Activated T-cell treated with anti-CD3 and anti-CD28 coated beads, Interleukin-2, amount 50 U/mL, for 24 hours (primary cell): Measurements from ENCODE around the gene FAM20C.
"Not testable (repeated sequence)": the region's sequence is repeated elsewhere in the genome, so short reads cannot be mapped to it uniquely, and the experiment has no call there.

Source experiments
- DNase-seq: peaks from one replicate; pipeline ENCODE4 v3.0.0-alpha.2; 2020
- H3K27ac Mint-ChIP-seq: 2 replicates; pipeline ENCODE4 v1.8.0; 2020; ENCODE audit warnings: mild to moderate bottlenecking, mixed read lengths
- H3K27me3 Mint-ChIP-seq: 2 replicates; pipeline ENCODE4 v1.8.0; 2020; ENCODE audit warnings: mixed read lengths
- H3K36me3 Mint-ChIP-seq: 2 replicates; pipeline ENCODE4 v1.8.0; 2020; ENCODE audit warnings: low read depth, mixed read lengths
- H3K4me1 Mint-ChIP-seq: 2 replicates; pipeline ENCODE4 v1.8.0; 2020; ENCODE audit warnings: low read depth, mixed read lengths
- H3K4me3 Mint-ChIP-seq: 2 replicates; pipeline ENCODE4 v1.8.0; 2020; ENCODE audit warnings: mild to moderate bottlenecking, moderate library complexity, mixed read lengths
- H3K9me3 Mint-ChIP-seq: 2 replicates; pipeline ENCODE4 v1.8.0; 2020; ENCODE audit warnings: mixed read lengths

The FAM20C gene

GRCh38 chr7:176786-177459, 15.4 kb upstream of the FAM20C start:
- DNase-seq: no peak
- Mint-ChIP-seq H3K9me3 (no peaks in the 10 kb centered on the region), H3K4me1 (no peaks in the 10 kb centered on the region), H3K4me3 (no peak overlapping the region), H3K27ac (no peak overlapping the region), H3K36me3 (no peaks in the 10 kb centered on the region), H3K27me3 (no peaks in the 10 kb centered on the region)

- H3K4me1 Mint-ChIP-seq: no peaks in the 10 kb centered on the region
These were observed 13.9 kb upstream of the FAM20C start for GRCh38 chr7:178444-178843.

GRCh38 chr7:179209-179681, 13.1 kb upstream of the FAM20C start:
- H3K27ac Mint-ChIP-seq: no peak overlapping the region
- no peaks in the 10 kb centered on the region for H3K9me3 Mint-ChIP-seq
- no peaks in the 10 kb centered on the region for H3K4me1 Mint-ChIP-seq
- no peaks in the 10 kb centered on the region for H3K27me3 Mint-ChIP-seq
- no peak overlapping the region for H3K4me3 Mint-ChIP-seq
- DNase-seq: no peak
- H3K36me3 Mint-ChIP-seq: no peaks in the 10 kb centered on the region

More at GRCh38 chr7:178444-178843, 13.9 kb upstream of the FAM20C start:
- no peak for DNase-seq
- Mint-ChIP-seq H3K36me3 (no peaks in the 10 kb centered on the region), H3K4me3 (no peak overlapping the region), H3K9me3 (no peaks in the 10 kb centered on the region), H3K27me3 (no peaks in the 10 kb centered on the region), H3K27ac (no peak overlapping the region)

GRCh38 chr7:179948-180694, 12.2 kb upstream of the FAM20C start:
- H3K4me3 Mint-ChIP-seq: no peak overlapping the region
- H3K9me3 Mint-ChIP-seq: no peaks in the 10 kb centered on the region
- H3K27me3 Mint-ChIP-seq: no peaks in the 10 kb centered on the region
- H3K36me3 Mint-ChIP-seq: no peaks in the 10 kb centered on the region
- H3K4me1 Mint-ChIP-seq: no peaks in the 10 kb centered on the region
- no peak for DNase-seq
- H3K27ac Mint-ChIP-seq: no peak overlapping the region

- Mint-ChIP-seq H3K27me3 (no peaks in the 10 kb centered on the region), H3K36me3 (no peaks in the 10 kb centered on the region), H3K9me3 (no peaks in the 10 kb centered on the region), H3K4me3 (no peak overlapping the region), H3K27ac (no peak overlapping the region), H3K4me1 (no peaks in the 10 kb centered on the region)
- no peak for DNase-seq
These were observed 10.6 kb upstream of the FAM20C start for GRCh38 chr7:181738-182137.

- not testable (repeated sequence) for DNase-seq, H3K4me1 Mint-ChIP-seq, H3K27ac Mint-ChIP-seq, H3K27me3 Mint-ChIP-seq, H3K4me3 Mint-ChIP-seq, H3K9me3 Mint-ChIP-seq, H3K36me3 Mint-ChIP-seq
These were observed 9.9 kb upstream of the FAM20C start for GRCh38 chr7:182502-182901.

GRCh38 chr7:183496-184292, 8.7 kb upstream of the FAM20C start:
- no peaks in the 10 kb centered on the region for H3K27me3 Mint-ChIP-seq
- no peak overlapping the region for H3K4me3 Mint-ChIP-seq
- H3K4me1 Mint-ChIP-seq: no peaks in the 10 kb centered on the region
- no peak overlapping the region for H3K27ac Mint-ChIP-seq
- H3K9me3 Mint-ChIP-seq: no peaks in the 10 kb centered on the region
- no peaks in the 10 kb centered on the region for H3K36me3 Mint-ChIP-seq
- no peak for DNase-seq

- H3K27me3 Mint-ChIP-seq: peaks cover 4% of the 10 kb centered on the region
- no peaks in the 10 kb centered on the region for H3K36me3 Mint-ChIP-seq
- no peak overlapping the region for H3K27ac Mint-ChIP-seq
- no peaks in the 10 kb centered on the region for H3K9me3 Mint-ChIP-seq
- H3K4me3 Mint-ChIP-seq: no peak overlapping the region
- H3K4me1 Mint-ChIP-seq: no peaks in the 10 kb centered on the region
- no peak for DNase-seq
These were observed 7.8 kb upstream of the FAM20C start for GRCh38 chr7:184294-185264.

- no peak overlapping the region for H3K4me3 Mint-ChIP-seq
- H3K4me1 Mint-ChIP-seq: peaks cover 2% of the 10 kb centered on the region
- no peak for DNase-seq
- peaks cover 24% of the 10 kb centered on the region for H3K27me3 Mint-ChIP-seq
- H3K9me3 Mint-ChIP-seq: no peaks in the 10 kb centered on the region
- H3K36me3 Mint-ChIP-seq: no peaks in the 10 kb centered on the region
- H3K27ac Mint-ChIP-seq: no peak overlapping the region
These were observed 5.8 kb upstream of the FAM20C start for GRCh38 chr7:186516-187113.

- Mint-ChIP-seq H3K4me3 (no peak overlapping the region), H3K4me1 (peaks cover 3% of the 10 kb centered on the region), H3K27ac (no peak overlapping the region), H3K27me3 (peaks cover 25% of the 10 kb centered on the region), H3K9me3 (no peaks in the 10 kb centered on the region), H3K36me3 (no peaks in the 10 kb centered on the region)
- no peak for DNase-seq
These were observed 5.0 kb upstream of the FAM20C start for GRCh38 chr7:187227-187927.

- peaks cover 3% of the 10 kb centered on the region for H3K4me1 Mint-ChIP-seq
- no peak overlapping the region for H3K27ac Mint-ChIP-seq
- no peaks in the 10 kb centered on the region for H3K9me3 Mint-ChIP-seq
- peaks cover 25% of the 10 kb centered on the region for H3K27me3 Mint-ChIP-seq
- H3K4me3 Mint-ChIP-seq: no peak overlapping the region
- no peaks in the 10 kb centered on the region for H3K36me3 Mint-ChIP-seq
- no peak for DNase-seq
These were observed 4.2 kb upstream of the FAM20C start for GRCh38 chr7:188174-188573.

GRCh38 chr7:188727-189500, 3.5 kb upstream of the FAM20C start:
- no peak overlapping the region for H3K27ac Mint-ChIP-seq
- H3K4me1 Mint-ChIP-seq: peaks cover 3% of the 10 kb centered on the region
- H3K9me3 Mint-ChIP-seq: no peaks in the 10 kb centered on the region
- peaks cover 29% of the 10 kb centered on the region for H3K27me3 Mint-ChIP-seq
- no peaks in the 10 kb centered on the region for H3K36me3 Mint-ChIP-seq
- no peak for DNase-seq
- H3K4me3 Mint-ChIP-seq: no peak overlapping the region

- Mint-ChIP-seq H3K27me3 (peaks cover 37% of the 10 kb centered on the region), H3K4me1 (peaks cover 3% of the 10 kb centered on the region), H3K27ac (no peak overlapping the region), H3K9me3 (no peaks in the 10 kb centered on the region), H3K36me3 (no peaks in the 10 kb centered on the region), H3K4me3 (no peak overlapping the region)
- no peak for DNase-seq
These were observed 2.7 kb upstream of the FAM20C start for GRCh38 chr7:189719-190118.
